Left ventricle myocardium inferior (tissue), 1 donor: ENCODE measurements around the gene POP7. TPM values are rescaled to one million over a fixed set of nuclear protein-coding genes. Genes with fewer than 3 reads are reported as not detected.

Experiments used
- DNase-seq: peaks from one replicate; pipeline ENCODE4 v3.0.0-alpha.2; 2020
- H3K27ac ChIP-seq: fragments of 200-600 bp; replicated peaks from 2 replicates; pipeline ENCODE4 v1.8.0; 2021
- H3K27me3 ChIP-seq: fragments of 200-600 bp; 2 replicates; pipeline ENCODE4 v1.8.0; 2021; ENCODE audit warnings: low read depth
- H3K36me3 ChIP-seq: fragments of 200-600 bp; 2 replicates; pipeline ENCODE4 v1.8.0; 2021
- H3K4me1 ChIP-seq: fragments of 200-600 bp; 2 replicates; pipeline ENCODE4 v1.8.0; 2021
- H3K4me3 ChIP-seq: fragments of 200-600 bp; 2 replicates; pipeline ENCODE4 v1.8.0; 2021; ENCODE audit warnings: mild to moderate bottlenecking, moderate library complexity
- H3K9me3 ChIP-seq: fragments of 200-600 bp; replicated peaks from 2 replicates; pipeline ENCODE4 v1.8.0; 2021
- intact Hi-C: fragments of 100-400 bp; cut with micrococcal nuclease; formaldehyde crosslinking; loops from one replicate; pipeline ENCODE4 v1.11.0; 2022
- total RNA-seq: library from RNA; stranded (reverse); fragmentation: NEBNext Ultra II Directional; extraction: Animal tissue kit (Norgen Biotek cat#: 25700); gene quantifications from one replicate; pipeline ENCODE4 v1.2.1, GENCODE V29; 2021
- TF ChIP-seq, protein P1 (sequence below): fragments of 200-600 bp; IDR thresholded peaks from 2 replicates; pipeline ENCODE4 v1.8.0; 2021; ENCODE audit warnings: antibody characterized with exemption, mild to moderate bottlenecking, borderline replicate concordance
- donor health status: DM: no; HTN: yes; CAD: no; lungs with severe emphysema.

Gene POP7
- total RNA-seq, 1 donor from 2014 or later = 30.6 TPM

DNA sequence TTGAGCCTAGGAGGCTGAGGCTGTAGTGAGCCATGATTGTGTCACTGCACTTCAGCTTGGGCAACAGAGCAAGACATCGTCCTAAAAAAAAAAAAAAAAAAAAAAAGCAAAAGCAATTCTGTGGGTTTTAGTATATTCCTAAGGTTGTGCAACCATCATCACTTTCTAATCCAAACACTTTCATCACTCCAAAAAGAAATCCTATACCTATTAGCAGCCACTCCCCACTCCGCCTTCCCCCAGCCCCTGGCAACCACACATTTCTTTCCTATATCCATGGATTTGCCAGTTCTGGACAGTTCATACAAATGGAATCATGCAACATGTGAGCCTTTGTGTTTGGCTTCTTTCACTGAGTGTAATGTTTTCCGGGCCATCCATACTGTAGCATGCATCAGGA lies 47.8 kb downstream of the POP7 start:
- Histone ChIP-seq H3K27me3 (peaks cover 52% of the 10 kb centered on the region), H3K27ac (no peak overlapping the region), H3K4me3 (no peak overlapping the region), H3K9me3 (no peaks in the 10 kb centered on the region), H3K4me1 (no peaks in the 10 kb centered on the region), H3K36me3 (no peaks in the 10 kb centered on the region)
- DNase-seq = no peak
- intact Hi-C loops = no loop called here
- TF ChIP-seq, protein P1, sequence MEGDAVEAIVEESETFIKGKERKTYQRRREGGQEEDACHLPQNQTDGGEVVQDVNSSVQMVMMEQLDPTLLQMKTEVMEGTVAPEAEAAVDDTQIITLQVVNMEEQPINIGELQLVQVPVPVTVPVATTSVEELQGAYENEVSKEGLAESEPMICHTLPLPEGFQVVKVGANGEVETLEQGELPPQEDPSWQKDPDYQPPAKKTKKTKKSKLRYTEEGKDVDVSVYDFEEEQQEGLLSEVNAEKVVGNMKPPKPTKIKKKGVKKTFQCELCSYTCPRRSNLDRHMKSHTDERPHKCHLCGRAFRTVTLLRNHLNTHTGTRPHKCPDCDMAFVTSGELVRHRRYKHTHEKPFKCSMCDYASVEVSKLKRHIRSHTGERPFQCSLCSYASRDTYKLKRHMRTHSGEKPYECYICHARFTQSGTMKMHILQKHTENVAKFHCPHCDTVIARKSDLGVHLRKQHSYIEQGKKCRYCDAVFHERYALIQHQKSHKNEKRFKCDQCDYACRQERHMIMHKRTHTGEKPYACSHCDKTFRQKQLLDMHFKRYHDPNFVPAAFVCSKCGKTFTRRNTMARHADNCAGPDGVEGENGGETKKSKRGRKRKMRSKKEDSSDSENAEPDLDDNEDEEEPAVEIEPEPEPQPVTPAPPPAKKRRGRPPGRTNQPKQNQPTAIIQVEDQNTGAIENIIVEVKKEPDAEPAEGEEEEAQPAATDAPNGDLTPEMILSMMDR = no peak

Other genes with a start within 250 kb of the POP7 start
- 0.88 TPM for gene SPACDR, start 241.9 kb upstream of the POP7 start, total RNA-seq
- gene TSC22D4, start 226.9 kb upstream of the POP7 start, total RNA-seq = 47.5 TPM
- 0.38 TPM for gene NYAP1, start 222.2 kb upstream of the POP7 start, total RNA-seq
- gene AGFG2, start 166.9 kb upstream of the POP7 start, total RNA-seq = 26.6 TPM
- gene SAP25, start 132.2 kb upstream of the POP7 start, total RNA-seq = 1.1 TPM
- gene LRCH4, start 120.0 kb upstream of the POP7 start, total RNA-seq = 26.6 TPM
- 0.25 TPM for gene FBXO24, start 119.8 kb upstream of the POP7 start, total RNA-seq
- 40.8 TPM for gene PCOLCE, start 103.8 kb upstream of the POP7 start, total RNA-seq
- 10.2 TPM for gene MOSPD3, start 93.6 kb upstream of the POP7 start, total RNA-seq
- 0.25 TPM for gene TFR2, start 64.6 kb upstream of the POP7 start, total RNA-seq
- not detected for gene ACTL6B, start 49.7 kb upstream of the POP7 start, total RNA-seq
- gene GNB2, start 32.4 kb upstream of the POP7 start, total RNA-seq = 98.3 TPM
- gene GIGYF1, start 11.9 kb upstream of the POP7 start, total RNA-seq = 24.5 TPM
- gene EPO, start 14.3 kb downstream of the POP7 start, total RNA-seq = not detected
- gene ZAN, start 27.5 kb downstream of the POP7 start, total RNA-seq = not detected
- 20.3 TPM for gene EPHB4, start 121.4 kb downstream of the POP7 start, total RNA-seq
- 10.9 TPM for gene SLC12A9, start 146.6 kb downstream of the POP7 start, total RNA-seq
- gene TRIP6, start 161.3 kb downstream of the POP7 start, total RNA-seq = 11.7 TPM
- 51.3 TPM for gene SRRT, start 169.0 kb downstream of the POP7 start, total RNA-seq
- 2.4 TPM for gene UFSP1, start 183.6 kb downstream of the POP7 start, total RNA-seq
- 0.49 TPM for gene ACHE, start 189.8 kb downstream of the POP7 start, total RNA-seq
- gene MUC3A, start 243.4 kb downstream of the POP7 start, total RNA-seq = 0.19 TPM